ENCODE results near the gene ATP9A. TPM values are rescaled to one million over a fixed set of nuclear protein-coding genes. Genes with fewer than 3 reads are reported as not detected.

ATP9A gene
- total and polyA plus RNA-seq, 2 donors from 2014 or later: 7.1 to 40.2 TPM

- Histone ChIP-seq H3K36me3 (ENCODE audit: control insufficient read depth in 2 of 3, insufficient read depth in 3 of 3, low read length in 3 of 3) (no peaks in the 10 kb centered on the region), H3K27ac (ENCODE audit: low read depth in 2 of 2, low read length in 2 of 2) (no peak overlapping the region), H3K9ac (ENCODE audit: low read length in 3 of 3) (no peak overlapping the region), H3K9me3 (ENCODE audit: control insufficient read depth in 2 of 3, insufficient read depth in 1 of 3, low read length in 3 of 3) (no peaks in the 10 kb centered on the region), H3K4me3 (ENCODE audit: low read length in 3 of 3) (no peak overlapping the region), H3K27me3 (ENCODE audit: control insufficient read depth, insufficient read depth, low read length) (no peaks in the 10 kb centered on the region), H3K4me1 (ENCODE audit: control insufficient read depth in 2 of 3, insufficient read depth in 2 of 3, low read depth in 1 of 3, low read length in 3 of 3) (no peaks in the 10 kb centered on the region)
- FAIRE-seq (no peak), DNase-seq (no peak)
- no peak for TF ChIP-seq CTCF (IDR thresholded peaks at IDR 0.05; ENCODE audit: borderline replicate concordance, extremely low read depth, insufficient read depth)
- intact Hi-C loops (cut with DNase I): no loop called here
Measured at GRCh38 chr20:51553897-51554486, 214.2 kb downstream of the ATP9A start.

GRCh38 chr20:51551186-51551585 is 217.0 kb downstream of the ATP9A start:
- H3K4me1 ChIP-seq (ENCODE audit: control insufficient read depth in 2 of 3, insufficient read depth in 2 of 3, low read depth in 1 of 3, low read length in 3 of 3): no peaks in the 10 kb centered on the region
- no peak overlapping the region for H3K27ac ChIP-seq (ENCODE audit: low read depth in 2 of 2, low read length in 2 of 2)
- no peak overlapping the region for H3K4me3 ChIP-seq (ENCODE audit: low read length in 3 of 3)
- FAIRE-seq (no peak), DNase-seq (no peak)
- no peak overlapping the region for H3K9ac ChIP-seq (ENCODE audit: low read length in 3 of 3)
- TF ChIP-seq CTCF (IDR thresholded peaks at IDR 0.05; ENCODE audit: borderline replicate concordance, extremely low read depth, insufficient read depth): no peak
- H3K9me3 ChIP-seq (ENCODE audit: control insufficient read depth in 2 of 3, insufficient read depth in 1 of 3, low read length in 3 of 3): no peaks in the 10 kb centered on the region
- H3K36me3 ChIP-seq (ENCODE audit: control insufficient read depth in 2 of 3, insufficient read depth in 3 of 3, low read length in 3 of 3): no peaks in the 10 kb centered on the region
- H3K27me3 ChIP-seq (ENCODE audit: control insufficient read depth, insufficient read depth, low read length): no peaks in the 10 kb centered on the region
- intact Hi-C loops (cut with DNase I): no loop called here

DNA sequence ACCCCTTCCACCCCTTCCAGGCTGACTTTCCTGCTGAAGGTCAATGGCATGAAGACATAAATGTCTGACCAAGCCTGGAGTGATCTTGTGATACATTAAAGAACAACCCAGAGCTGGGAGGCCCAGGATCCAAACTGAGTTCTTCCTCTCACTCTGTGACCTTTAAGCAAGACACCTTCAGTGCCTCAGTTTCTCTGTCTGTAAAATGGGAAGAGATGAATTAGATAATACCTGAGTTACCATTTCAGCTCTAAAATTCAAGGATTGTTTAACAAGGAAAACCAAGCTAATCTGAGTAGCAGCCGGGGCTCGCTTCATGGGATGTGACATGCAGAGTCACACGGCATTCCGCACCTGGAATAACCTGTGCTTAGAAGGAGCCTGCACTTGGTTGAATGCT is 218.7 kb downstream of the ATP9A start:
- no peak overlapping the region for H3K9ac ChIP-seq (ENCODE audit: low read length in 3 of 3)
- no peak overlapping the region for H3K27ac ChIP-seq (ENCODE audit: low read depth in 2 of 2, low read length in 2 of 2)
- DNase-seq: no peak
- no peak overlapping the region for H3K4me3 ChIP-seq (ENCODE audit: low read length in 3 of 3)
- H3K27me3 ChIP-seq (ENCODE audit: control insufficient read depth, insufficient read depth, low read length): no peaks in the 10 kb centered on the region
- H3K9me3 ChIP-seq (ENCODE audit: control insufficient read depth in 2 of 3, insufficient read depth in 1 of 3, low read length in 3 of 3): no peaks in the 10 kb centered on the region
- no peak for TF ChIP-seq CTCF (IDR thresholded peaks at IDR 0.05; ENCODE audit: borderline replicate concordance, extremely low read depth, insufficient read depth)
- H3K36me3 ChIP-seq (ENCODE audit: control insufficient read depth in 2 of 3, insufficient read depth in 3 of 3, low read length in 3 of 3): no peaks in the 10 kb centered on the region
- FAIRE-seq: no peak
- no peaks in the 10 kb centered on the region for H3K4me1 ChIP-seq (ENCODE audit: control insufficient read depth in 2 of 3, insufficient read depth in 2 of 3, low read depth in 1 of 3, low read length in 3 of 3)
- intact Hi-C loops (cut with DNase I): no loop called here

DNA sequence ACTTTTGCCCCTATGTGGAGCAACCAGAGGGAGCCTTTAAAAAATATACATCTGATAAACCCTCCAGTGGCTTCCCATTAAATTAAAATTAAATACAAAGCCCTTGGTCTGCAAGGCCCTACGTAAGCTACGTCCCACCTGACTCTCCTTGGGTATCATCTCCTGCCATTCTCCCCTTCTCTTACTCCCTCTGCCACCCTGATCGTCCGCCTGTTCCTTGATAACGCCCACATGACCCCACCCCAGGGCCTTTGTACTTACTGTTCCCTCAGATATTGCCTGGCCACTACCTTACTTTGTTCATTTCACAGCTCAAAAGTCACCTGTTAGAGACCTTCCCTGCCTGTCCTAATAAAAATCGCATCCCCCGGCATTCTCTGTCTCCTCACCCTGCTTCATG is 220.2 kb downstream of the ATP9A start:
- no peak for DNase-seq
- no peak overlapping the region for H3K9ac ChIP-seq (ENCODE audit: low read length in 3 of 3)
- FAIRE-seq: no peak
- H3K4me3 ChIP-seq (ENCODE audit: low read length in 3 of 3): no peak overlapping the region
- H3K36me3 ChIP-seq (ENCODE audit: control insufficient read depth in 2 of 3, insufficient read depth in 3 of 3, low read length in 3 of 3): no peaks in the 10 kb centered on the region
- H3K27ac ChIP-seq (ENCODE audit: low read depth in 2 of 2, low read length in 2 of 2): no peak overlapping the region
- no peak for TF ChIP-seq CTCF (IDR thresholded peaks at IDR 0.05; ENCODE audit: borderline replicate concordance, extremely low read depth, insufficient read depth)
- no peaks in the 10 kb centered on the region for H3K27me3 ChIP-seq (ENCODE audit: control insufficient read depth, insufficient read depth, low read length)
- H3K4me1 ChIP-seq (ENCODE audit: control insufficient read depth in 2 of 3, insufficient read depth in 2 of 3, low read depth in 1 of 3, low read length in 3 of 3): peaks cover 0 to 2% (median 0%) of the 10 kb centered on the region in 3 donors
- H3K9me3 ChIP-seq (ENCODE audit: control insufficient read depth in 2 of 3, insufficient read depth in 1 of 3, low read length in 3 of 3): no peaks in the 10 kb centered on the region
- intact Hi-C loops (cut with DNase I): no loop called here

Measured in kidney (tissue), 14 donors.